H1 (cell line): ENCODE data around the gene OPCML. TPM values are rescaled to one million over a fixed set of nuclear protein-coding genes. Genes with fewer than 3 reads are reported as not detected.

Experiments used
- EGR1 ChIP-seq: IDR thresholded peaks from 2 replicates; pipeline ENCODE4 v1.6.1; 2011; ENCODE audit warnings: low read depth, low read length, borderline replicate concordance
- GTF2F1 ChIP-seq: IDR thresholded peaks from 2 replicates; pipeline ENCODE4 v1.6.1; 2012; ENCODE audit warnings: low read depth, low read length, improper control_type of control experiment, borderline replicate concordance
- POLR2A ChIP-seq, 2 experiments: IDR thresholded peaks; 1 replicate in 1 of 2; 2 replicates in 1 of 2; pipeline ENCODE4 v1.6.1; 2011; ENCODE audit warnings: low read depth in 2 of 2, low read length in 2 of 2, mild to moderate bottlenecking in 2 of 2; ENCODE audit errors: control extremely low read depth in 1 of 2
- polyA plus RNA-seq, 7 experiments: library from polyadenylated mRNA; depleted of rRNA in 3 of 7; stranded (reverse) in 5 of 7; unstranded in 2 of 7; fragments of >200 nt in 5 of 7; fragments of 200-250 nt in 2 of 7; gene quantifications; 1 replicate in 5 of 7; 2 replicates in 1 of 7; 4 replicates in 1 of 7; pipeline versions ENCODE4 v1.2.1 to v1.2.3, GENCODE V29; 2011 to 2013; ENCODE audit warnings: missing spikeins in 2 of 7, mixed read lengths in 2 of 7
- total RNA-seq: library from RNA; stranded (reverse); fragmentation: NEBNext Ultra II Directional; extraction: Animal tissue kit (Norgen Biotek cat#: 25700); gene quantifications from 2 replicates; pipeline ENCODE4 v1.2.1, GENCODE V29; 2021

OPCML gene
- total and polyA plus RNA-seq, 2 of the 8 experiments (the other 6 are each of a cell fraction or from before 2014, with no cell fraction given): 2.3 to 3.1 TPM

DNA sequence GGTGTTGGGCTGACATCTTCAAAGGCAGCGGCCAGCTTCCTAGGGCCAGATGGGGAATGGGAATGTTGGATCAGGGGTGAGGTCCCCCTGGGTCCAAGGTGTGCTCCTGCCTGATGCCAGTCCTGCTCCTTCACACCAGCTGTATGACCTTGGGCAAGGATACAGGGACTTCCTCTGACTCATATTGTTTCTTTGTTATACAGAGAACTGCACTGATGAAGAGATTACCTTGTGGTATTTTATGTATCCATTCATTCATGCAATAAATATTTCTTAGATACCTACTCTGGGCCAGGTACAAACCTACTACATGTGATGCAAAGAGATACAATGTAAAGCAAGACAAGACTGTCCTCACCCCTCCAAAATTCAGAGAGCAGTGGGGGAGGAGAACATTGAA is 3.9 kb upstream of the OPCML start (continued):
- TF ChIP-seq GTF2F1 (no peak), POLR2A (IDR thresholded peaks at IDR 0.05; ENCODE audit: control extremely low read depth in 1 of 2, low read depth in 2 of 2, low read length in 2 of 2) (no peak), EGR1 (no peak)
- TF ChIP-seq, all 59 proteins: peak for 0
